HTERT RPE-1 (cell line): ENCODE data around the gene SLC66A2.
"Not testable (repeated sequence)": the region's sequence is repeated elsewhere in the genome, so short reads cannot be mapped to it uniquely, and the experiment has no call there.

Source experiments
- in situ Hi-C: fragments of 300-500 bp; cut with MboI; formaldehyde crosslinking; loops from 4 replicates; pipeline ENCODE4 v1.14.3; 2020; ENCODE audit warnings: low sequenced_read_pairs

Gene SLC66A2

DNA sequence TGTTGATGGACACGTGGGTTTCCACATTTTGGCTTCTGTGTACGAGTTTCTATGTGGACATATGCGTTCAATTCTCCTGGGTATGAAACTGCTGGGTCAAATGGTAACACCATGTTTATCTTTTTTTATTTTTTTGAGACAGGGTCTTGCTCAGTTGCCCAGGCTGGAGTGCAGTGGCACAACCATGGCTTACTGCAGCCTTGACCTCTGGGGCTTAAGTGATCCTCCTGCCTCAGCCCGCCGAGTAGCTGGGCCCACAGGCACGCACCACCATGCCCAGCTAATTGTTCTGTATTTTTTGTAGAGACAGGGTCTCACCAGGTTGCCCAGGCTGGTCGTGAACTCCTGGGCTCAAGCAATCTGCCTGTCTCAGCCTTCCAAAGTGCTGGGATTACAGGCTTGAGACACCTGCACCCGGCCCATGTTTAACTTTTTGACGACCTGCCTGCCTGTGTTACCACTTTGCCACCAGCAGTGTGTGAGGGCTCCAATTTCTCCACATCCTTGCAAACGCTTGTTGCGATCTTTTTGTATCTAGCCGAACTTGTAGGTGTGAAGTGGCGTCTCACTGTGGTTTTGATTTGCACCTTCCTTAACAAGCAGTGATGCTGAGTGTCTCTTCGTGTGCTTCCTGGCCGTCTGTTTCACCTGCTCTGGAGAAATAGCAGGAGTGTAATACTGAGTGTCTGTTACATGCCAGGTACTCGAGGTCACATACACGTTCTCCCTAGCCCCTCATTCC lies 19.9 kb upstream of the SLC66A2 start:
- in situ Hi-C loops, result no loop called here

DNA sequence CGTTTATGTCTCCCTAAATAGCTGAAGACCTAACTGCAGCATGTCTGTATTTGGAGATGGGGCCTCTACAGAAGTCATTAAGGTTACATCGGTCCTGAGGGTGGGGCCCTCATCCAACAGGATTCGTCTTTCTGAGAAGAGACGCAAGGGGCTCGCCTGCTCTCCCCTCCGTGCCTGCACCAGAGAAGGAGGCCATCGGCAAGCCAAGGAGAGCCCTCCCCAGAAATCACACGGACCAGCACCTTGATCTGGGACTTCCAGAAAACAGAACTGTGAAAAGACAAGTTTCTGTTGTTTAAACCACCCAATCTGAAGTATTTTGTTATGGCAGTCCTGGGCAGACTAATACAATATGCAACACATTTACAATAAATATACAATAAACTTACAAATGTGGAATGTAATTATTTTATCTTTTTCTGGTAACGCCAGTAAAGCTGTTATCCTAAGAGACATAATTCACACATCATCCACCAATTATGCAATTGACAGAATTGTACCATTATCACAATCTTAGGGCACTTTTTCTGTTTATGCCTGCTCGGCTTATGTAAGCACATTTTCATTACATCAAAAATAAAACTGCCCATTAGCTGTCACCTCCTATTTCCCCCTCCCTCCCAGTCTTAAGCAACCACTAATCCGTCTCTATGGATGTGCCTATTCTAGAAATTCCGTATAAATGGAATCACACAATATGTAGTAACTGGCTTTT lies 19.1 kb upstream of the SLC66A2 start:
- in situ Hi-C loops, result no loop called here

DNA sequence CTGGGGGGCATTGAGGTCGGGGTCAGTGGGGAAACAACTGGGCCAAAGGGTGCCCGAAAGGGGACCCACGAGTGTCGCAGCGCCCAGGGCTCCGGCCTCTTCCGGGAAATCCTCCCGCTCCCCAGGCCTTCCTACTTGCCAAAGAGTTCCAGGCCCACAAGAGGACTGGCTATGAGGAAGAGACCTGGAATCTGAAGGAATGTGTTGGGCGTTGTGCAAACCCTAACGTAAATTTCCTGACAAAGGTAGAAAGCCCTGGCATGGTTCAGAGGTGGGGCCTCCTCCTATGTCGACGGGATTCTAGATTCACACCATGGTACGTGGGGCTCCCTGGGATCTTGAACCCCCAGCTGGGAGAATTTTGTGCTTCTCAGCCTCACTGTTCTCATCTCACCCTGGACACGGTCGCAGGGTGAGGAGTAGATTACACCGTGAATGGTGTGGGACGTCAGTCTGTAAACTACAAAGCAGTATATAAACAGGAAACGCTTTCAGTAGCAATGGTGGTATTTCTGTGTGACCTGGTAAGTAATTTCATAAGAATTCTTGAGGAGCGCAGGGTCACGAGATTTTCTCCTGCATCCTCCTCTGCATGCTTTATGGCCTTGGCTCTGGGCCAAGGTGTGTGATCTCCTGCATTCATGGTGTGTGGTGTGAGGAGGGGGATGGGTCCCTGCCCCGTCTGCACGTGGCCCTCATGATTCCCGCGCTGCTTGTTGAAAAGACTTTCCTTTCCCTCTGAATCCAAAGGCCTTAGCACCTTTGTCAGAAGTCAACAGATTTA lies 13.9 kb upstream of the SLC66A2 start:
- in situ Hi-C loops, result no loop called here

DNA sequence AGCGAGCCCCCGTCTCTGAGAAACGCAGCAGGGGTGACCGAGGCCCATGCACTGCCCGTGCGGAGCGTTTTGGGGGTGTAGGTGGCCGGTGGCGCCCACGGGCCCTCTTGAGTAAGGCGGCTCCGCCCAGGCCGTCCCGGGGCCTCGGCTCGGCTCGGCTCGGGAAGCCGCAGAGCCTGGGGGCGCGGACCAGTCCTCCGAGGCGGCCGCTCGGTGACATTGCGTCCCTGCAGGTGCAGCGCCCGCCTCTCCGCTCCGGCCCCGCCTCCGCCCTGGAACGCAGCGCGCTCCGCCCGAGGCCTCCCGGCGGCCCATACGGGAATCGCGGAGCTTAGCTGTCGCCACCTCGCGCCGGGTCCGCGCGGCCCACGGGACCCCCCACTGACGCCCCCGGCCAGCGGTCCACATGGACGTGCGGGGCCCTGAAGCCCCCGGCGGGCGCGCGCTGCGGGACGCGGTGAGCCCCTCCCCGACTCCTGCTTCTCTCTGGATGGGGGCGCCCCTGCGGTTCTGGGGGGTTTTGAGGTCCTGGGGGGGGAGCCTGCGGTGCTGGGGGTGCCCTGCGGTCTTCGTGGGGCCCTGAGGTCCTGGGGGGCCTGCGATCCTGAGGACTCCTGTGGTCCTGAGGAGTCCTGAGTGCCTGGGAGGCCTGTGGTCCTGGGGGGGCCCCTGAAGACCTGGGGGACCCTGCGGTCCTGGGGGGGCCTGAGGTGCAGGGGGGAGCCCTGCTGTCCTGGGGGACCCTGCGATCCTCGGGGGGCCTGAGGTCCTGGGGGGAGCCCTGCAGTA lies 13.1 kb upstream of the SLC66A2 start, which contains the start of gene HSBP1L1:
HSBP1L1 (plus strand) TSS at position 314 of the 789 bp plus-strand sequence; CDS start at position 407, 93 bp downstream.
- in situ Hi-C loops, result no loop called here

DNA sequence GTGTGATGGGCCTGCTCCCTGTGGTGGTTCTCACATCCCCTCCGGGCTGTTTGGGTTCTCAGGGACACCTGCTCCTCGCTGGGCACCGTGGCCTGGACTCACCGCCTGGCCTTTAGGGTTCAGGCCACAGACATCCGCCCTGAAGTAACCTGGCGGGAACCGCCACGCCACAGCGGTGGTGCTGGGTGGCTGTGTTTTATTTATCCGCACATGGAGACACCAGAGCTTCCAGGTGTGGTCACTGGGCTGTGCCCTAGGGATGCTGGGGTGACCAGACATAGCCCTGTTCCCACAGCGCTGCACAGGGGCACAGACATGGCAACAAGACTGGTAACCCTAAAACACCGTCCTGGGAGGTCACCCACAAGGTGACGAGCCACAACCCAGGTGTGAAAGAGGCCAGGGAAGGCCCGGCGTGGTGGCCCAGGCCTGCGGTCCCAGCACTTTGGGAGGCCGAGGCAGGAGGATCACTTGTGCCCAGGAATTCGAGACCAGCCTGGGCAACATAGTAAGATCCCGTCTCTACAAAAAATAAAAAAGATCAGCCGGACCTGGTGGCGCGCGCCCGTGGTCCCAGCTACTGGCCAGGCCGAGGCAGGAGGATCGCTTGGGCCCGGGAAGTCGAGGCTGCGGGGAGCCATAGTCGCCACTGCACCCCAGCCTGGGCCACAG lies 12.3 kb upstream of the SLC66A2 start:
- in situ Hi-C loops, result no loop called here

DNA sequence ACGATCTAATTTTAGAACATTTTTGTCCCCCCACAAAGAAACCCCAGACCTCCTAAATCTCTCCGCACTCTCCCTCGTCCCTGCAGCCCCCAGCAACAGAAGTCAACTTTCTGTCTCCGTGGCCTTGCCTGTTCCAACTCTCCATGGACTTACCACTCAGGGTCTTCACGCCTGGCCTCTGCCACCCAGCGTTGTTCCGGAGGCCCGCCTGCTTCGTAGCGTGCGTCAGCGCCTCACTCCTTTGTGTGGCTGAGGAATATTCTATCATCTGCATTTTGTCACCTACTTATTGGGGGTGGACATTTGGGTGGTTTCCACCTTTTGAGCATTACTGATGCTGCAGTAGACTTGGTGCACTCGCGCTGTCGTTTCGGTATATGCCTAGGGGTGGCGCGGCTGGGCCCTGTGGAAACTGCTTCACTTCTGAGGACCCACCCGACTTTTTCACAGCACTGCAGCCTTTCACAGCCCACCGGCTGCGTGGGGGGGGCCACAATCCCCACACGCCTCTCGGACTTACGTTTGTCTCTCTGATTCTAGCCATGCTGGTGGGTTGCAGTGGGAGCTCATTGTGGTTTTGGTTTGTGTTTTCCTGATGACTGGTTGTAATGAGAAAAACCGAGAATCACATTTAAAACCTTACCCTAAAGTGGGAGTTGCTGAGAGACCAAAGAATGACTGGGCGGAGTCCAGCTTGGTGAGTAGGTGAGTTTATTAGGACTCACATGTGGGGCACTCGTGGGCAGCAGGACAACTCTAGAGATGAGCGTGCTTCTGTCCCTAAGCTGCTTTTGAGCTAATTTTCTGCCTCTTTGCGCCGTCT lies 11.6 kb upstream of the SLC66A2 start:
- in situ Hi-C loops, result no loop called here

DNA sequence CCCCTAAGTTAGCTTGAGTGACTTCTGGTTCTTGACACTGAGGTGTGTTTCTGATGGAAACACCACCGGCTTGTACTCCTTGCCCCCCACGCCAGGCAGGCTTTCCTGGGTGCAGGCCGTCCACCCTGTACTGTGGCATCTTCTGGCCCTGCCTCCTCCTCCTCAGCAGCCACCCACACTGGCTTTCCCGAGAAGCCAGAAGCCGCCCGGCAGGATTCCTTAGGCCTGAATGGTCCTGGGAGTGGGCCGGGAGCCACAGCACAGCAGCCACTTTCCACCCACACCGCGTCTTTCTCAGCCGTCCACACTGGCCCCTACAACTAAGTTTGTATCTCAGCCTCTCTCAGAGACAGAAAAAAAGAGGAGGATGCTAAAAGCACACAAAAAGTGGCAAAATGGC lies 10.9 kb upstream of the SLC66A2 start:
- in situ Hi-C loops, result no loop called here

DNA sequence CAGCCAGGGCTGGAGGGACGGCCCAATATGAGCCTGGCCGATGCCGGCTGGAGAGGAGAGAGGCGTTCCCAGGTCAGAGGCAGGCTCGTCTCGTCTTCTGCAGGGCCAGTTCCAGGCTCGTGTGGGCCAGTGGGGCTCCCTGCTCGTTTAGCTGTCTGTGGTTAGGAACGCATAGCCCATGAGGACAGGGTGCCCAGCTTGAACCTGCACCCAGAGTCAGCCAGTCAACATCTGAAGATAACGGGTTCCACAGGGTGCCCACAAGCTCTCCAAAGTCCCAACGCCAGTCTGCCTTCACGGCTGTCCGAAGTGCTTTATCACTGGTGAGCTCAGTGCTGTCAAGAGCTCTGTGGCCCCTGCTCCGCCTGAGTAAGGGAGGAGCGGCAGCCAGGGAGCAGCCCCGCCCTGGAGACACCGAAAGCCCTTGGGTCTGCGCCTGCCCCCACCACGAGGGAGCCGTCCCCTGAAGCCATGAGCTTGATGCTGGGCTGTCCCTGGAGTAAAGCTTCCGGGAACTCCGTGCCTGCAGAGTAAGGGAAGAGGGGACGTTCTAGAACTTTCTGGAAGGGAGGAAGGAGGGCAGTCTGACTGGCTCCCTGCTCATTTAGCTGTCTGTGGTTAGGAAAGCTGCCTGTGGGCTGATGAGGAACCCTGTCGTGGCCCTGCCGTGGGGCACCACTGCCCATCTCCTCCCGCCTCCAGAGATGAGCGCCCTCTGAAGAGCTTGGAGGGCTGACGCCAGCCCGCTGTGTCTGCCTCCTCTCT lies 10.3 kb upstream of the SLC66A2 start:
- in situ Hi-C loops, result no loop called here

DNA sequence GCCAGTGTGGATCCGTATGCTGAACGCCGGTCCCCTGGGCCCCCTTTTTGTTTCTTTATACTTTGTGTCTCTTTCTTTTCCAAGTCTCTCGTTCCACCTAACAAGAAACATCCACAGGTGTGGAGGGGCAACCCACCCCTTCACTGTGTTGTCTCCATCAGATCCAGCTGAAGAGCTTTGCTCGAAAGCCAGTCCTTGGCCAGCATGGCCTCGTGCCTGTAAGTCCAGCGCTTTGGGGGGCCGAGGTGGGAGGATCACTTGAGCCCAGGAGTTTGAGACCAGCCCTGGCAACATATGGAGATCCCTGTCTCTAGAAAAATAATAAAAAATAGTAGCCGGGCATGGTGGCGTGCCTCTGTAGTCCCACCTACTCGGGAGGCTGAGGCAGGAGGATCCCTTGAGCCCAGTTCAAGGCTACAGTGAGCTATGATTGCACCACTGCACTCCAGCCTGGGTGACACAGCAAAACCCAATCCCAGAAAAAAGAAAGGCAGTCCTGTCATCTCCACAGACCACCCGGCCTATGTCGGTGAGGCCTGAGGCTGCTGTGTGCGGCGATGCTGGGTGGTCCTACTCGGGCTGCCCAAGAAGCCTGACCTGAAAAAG lies 9.6 kb upstream of the SLC66A2 start:
- in situ Hi-C loops, result no loop called here

DNA sequence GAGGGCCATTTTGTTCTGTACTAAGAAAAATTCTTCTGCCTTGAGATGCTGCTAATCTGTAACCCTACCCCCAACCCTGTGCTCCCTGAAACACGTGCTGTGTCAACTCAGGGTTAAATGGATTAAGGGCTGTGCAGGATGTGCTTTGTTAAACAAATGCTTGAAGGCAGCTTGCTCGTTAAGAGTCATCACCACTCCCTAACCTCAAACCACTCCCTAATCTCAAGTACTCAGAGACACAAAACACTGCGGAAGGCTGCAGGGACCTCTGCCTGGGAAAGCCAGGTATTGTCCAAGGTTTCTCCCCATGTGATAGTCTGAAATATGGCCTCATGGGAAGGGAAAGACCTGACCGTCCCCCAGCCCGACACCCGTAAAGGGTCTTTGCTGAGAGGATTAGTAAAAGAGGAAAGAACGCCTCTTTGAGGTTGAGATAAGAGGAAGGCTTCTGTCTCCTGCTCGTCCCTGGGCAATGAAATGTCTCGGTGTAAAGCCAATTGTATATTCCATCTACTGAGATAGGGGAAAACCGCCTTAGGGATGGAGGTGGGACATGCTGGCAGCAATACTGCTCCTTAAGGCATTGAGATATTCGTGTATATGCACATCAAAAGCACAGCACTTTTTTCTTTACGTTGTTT lies 8.8 kb upstream of the SLC66A2 start:
- in situ Hi-C loops, result not testable (repeated sequence)

DNA sequence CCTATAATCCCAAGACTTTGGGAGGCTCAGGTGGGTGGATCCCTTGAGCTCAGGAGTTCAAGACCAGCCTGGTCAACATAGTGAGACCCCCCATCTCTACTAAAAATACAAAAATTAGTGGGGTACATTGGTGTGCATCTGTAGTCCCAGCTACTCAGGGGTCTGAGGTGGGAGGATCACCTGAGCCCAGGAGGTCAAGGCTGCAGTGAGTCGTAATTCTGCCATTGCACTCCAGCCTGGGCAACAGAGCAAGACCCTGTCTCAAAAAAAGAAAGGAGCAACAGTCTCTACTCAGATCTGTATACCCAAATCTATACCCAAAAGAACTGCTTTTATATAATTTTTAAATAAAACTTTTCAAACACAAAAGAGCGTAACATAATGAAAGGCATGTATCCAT lies 7.5 kb upstream of the SLC66A2 start:
- in situ Hi-C loops, result no loop called here

DNA sequence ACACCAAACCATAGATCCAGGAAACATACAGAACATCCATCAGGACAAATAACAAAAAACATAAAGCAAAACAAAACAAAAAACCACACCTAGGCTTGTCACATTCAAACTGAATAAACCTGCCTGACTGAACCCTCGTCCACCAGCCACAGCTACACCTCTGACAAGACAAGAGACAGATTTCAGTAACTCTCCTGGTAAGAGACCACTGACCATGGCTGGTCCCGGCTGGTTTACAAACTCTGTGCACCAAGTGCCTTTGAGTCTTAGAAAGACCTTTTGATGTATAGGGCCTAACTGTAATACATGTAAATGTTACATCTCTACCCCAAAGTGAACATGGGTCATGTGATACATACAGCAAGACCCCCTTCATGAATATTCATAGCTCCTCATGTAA lies 4.8 kb upstream of the SLC66A2 start:
- in situ Hi-C loops, result no loop called here

DNA sequence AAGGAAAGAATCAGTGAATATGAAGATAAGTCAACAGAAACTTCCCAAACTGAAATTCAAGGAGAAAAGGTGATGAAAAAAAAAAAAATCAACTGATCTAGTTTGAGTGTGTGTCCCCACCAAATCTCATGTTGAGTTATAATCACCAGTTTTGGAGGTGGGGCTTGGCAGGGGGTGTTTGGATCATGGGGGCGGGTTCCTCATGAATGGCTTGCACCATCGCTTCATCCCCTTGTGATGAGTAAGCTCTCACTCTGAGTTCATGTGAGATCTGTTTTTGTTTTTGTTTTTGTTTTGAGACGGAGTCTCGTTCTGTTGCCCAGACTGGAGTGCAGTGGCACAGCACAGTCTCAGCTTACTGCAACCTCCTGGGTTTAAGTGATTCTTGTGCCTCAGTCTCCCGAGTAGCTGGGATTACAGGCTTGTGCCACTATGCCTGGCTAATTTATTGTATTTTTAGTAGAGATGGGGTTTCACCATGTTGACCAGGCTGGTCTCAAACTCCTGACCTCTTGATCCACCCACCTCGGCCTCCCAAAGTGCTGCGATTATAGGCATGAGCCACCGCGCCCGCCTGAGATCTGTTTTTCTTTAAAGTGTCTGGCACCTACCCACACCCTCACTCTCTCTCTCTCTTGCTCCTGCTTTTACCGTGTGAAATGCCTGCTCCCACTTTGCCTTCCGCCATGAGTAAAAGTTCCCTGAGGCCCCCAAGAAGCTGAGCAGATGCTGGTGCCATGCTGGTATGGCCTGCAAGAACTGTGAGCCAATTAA lies 4.0 kb upstream of the SLC66A2 start:
- in situ Hi-C loops, result no loop called here

DNA sequence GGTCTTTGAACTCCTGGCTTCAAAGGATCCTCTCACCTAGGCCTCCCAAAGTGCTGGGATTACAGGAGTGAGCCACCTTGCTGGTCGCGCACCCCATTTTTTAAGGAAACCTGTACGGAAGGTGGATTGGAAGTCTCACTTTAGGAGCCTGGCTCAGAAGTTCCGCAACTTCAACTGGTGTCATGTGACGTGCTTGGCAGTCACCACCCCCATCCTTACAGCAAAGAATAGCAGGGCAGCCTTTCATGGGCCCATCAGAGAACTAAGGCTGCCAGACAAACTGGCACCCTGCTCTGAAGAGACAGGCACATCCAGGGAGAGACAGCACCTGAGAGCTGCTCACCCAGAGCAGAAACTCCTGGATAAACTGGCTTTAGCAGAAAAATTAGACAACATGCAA lies 3.3 kb upstream of the SLC66A2 start:
- in situ Hi-C loops, result no loop called here

DNA sequence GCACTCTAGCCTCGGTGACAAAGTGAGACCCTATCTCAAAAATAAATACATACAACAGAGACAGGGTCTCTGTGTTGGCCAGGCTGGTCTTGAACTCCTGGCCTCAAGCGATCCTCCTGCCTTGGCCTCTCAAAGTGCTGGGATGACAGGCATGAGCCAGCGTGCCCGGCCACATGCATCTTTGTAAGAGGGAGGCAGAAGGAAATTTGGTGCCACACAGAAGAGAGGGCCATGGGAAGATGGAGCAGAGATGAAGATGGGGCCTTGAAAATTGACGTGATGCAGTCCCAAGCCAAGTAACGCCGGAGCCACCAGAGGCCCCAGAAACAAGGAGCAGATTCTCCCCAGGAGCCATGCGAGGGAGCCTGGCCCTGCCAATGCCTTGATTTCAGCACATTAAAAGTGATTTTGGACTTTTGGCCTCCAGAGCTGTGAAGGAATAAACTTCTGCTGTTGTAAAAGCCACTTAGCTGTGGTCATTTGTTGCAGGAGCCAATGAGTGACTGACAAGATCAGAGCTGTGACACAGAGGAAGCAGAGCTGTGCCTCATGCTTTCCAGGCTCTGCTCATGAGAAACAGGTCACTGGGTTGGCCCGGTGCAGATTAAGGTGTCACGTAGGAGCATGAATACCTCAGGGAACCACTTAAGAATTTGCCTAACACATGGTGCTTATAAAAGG lies 2.7 kb upstream of the SLC66A2 start:
- in situ Hi-C loops, result no loop called here

DNA sequence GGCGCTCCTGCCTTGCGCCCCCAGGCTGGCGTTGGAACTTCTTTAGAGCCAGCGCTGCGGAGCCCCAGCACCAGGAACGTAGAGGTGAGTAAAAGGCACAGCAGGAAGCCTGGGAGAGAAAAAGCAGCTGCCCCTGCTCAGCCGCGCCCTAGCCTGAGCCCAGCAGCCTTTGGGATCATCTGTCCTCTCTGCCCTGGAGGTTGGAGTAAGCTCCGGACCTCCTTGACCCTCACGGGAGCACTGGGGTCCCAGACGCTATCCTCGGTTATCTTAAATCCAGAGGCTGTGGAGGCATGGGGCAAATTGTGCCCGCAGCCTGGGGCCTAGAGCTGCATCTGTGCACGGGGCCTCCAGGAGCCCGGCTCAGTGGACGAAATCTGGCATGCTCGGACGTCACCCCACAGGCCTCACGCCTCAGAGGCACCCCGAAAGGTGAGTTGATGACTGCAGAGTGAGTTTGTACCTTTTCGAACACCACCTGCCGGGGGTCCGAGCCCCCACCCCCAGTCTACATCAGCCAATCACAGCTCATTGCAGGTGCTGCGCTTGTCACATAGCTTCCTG lies 1.6 kb upstream of the SLC66A2 start:
- in situ Hi-C loops, result no loop called here
